WTC11 (cell line): ENCODE results near the gene MYO7B. TPM values are rescaled to one million over a fixed set of nuclear protein-coding genes. Genes with fewer than 3 reads are reported as not detected.

Experiments used
- ATAC-seq: fragments of 200-7000 bp; cut with Tn5 transposase; 2 replicates; pipeline ENCODE4 v1.10.0; 2021; ENCODE audit warnings: mild to moderate bottlenecking, moderate library complexity
- CTCF ChIA-PET: fragments of 300-600 bp; sonication (Branson Sonifier 250); formaldehyde crosslinking; loops from one replicate; lab custom pipeline; 2021; ENCODE audit warnings: antibody characterized with exemption; lab: Charles Lee
- POLR2A ChIA-PET: fragments of 350-600 bp; sonication (Branson Sonifier 250); formaldehyde crosslinking; loops from one replicate; lab custom pipeline; 2021; ENCODE audit warnings: antibody characterized with exemption; lab: Charles Lee
- DNase-seq: peaks from one replicate; pipeline ENCODE4 v3.0.0; 2021; ENCODE audit warnings: low spot score
- H3K27ac Mint-ChIP-seq: 2 replicates; pipeline ENCODE4 v1.8.0; 2021; ENCODE audit warnings: mixed read lengths
- H3K27me3 Mint-ChIP-seq: 2 replicates; pipeline ENCODE4 v1.8.0; 2021; ENCODE audit warnings: low read depth, mild to moderate bottlenecking, moderate library complexity, mixed read lengths
- H3K36me3 Mint-ChIP-seq: 2 replicates; pipeline ENCODE4 v1.8.0; 2021; ENCODE audit warnings: mixed read lengths
- H3K4me1 Mint-ChIP-seq: 2 replicates; pipeline ENCODE4 v1.8.0; 2022; ENCODE audit warnings: mixed read lengths
- H3K4me3 Mint-ChIP-seq: 2 replicates; pipeline ENCODE4 v1.8.0; 2021; ENCODE audit warnings: mild to moderate bottlenecking, moderate library complexity, mixed read lengths
- H3K9me3 Mint-ChIP-seq: 2 replicates; pipeline ENCODE4 v1.8.0; 2021; ENCODE audit warnings: mixed read lengths
- ATF3 ChIP-seq: sonication (generic); formaldehyde crosslinking; conservative IDR thresholded peaks from 2 replicates; pipeline ENCODE4 v1.8.1; 2022; ENCODE audit warnings: mild to moderate bottlenecking, missing genetic modification reagents
- E2F5 ChIP-seq: sonication (generic); formaldehyde crosslinking; IDR thresholded peaks from 2 replicates; pipeline ENCODE4 v1.8.1; 2022; ENCODE audit warnings: mild to moderate bottlenecking, moderate library complexity, missing genetic modification reagents
- ERG ChIP-seq: fragments of 250-450 bp; sonication (Bioruptor Pico); IDR thresholded peaks from 2 replicates; pipeline ENCODE4 v1.8.0; 2021; ENCODE audit warnings: mild to moderate bottlenecking
- FOXP4 ChIP-seq: sonication (generic); formaldehyde crosslinking; IDR thresholded peaks from 2 replicates; pipeline ENCODE4 v1.8.0; 2022; ENCODE audit warnings: mild to moderate bottlenecking, missing genetic modification reagents
- HMGA2 ChIP-seq: fragments of 250-450 bp; sonication (Bioruptor Pico); IDR thresholded peaks from 2 replicates; pipeline ENCODE4 v1.4.0; 2021; ENCODE audit warnings: mild to moderate bottlenecking, moderate library complexity
- MLX ChIP-seq: sonication (generic); formaldehyde crosslinking; IDR thresholded peaks from 2 replicates; pipeline ENCODE4 v1.8.1; 2023; ENCODE audit warnings: mild to moderate bottlenecking, missing genetic modification reagents, moderate library complexity
- OVOL2 ChIP-seq: fragments of 250-450 bp; sonication (Bioruptor Pico); IDR thresholded peaks from 2 replicates; pipeline ENCODE4 v1.9.0; 2021; ENCODE audit warnings: mild to moderate bottlenecking, borderline replicate concordance
- SMAD4 ChIP-seq: sonication (generic); formaldehyde crosslinking; IDR thresholded peaks from 2 replicates; pipeline ENCODE4 v1.8.0; 2022; ENCODE audit warnings: mild to moderate bottlenecking, missing genetic modification reagents
- TP53 ChIP-seq: sonication (generic); formaldehyde crosslinking; IDR thresholded peaks from 2 replicates; pipeline ENCODE4 v1.8.1; 2023; ENCODE audit warnings: mild to moderate bottlenecking, missing genetic modification reagents
- ZBTB21 ChIP-seq: sonication (generic); formaldehyde crosslinking; IDR thresholded peaks from 2 replicates; pipeline ENCODE4 v1.8.1; 2023; ENCODE audit warnings: mild to moderate bottlenecking, missing genetic modification reagents, borderline replicate concordance
- ZNF425 ChIP-seq: fragments of 250-450 bp; sonication (Bioruptor Pico); conservative IDR thresholded peaks from 2 replicates; pipeline ENCODE4 v1.9.0; 2021; ENCODE audit warnings: mild to moderate bottlenecking
- ZNF532 ChIP-seq: fragments of 250-450 bp; sonication (Bioruptor Pico); IDR thresholded peaks from 2 replicates; pipeline ENCODE4 v1.9.0; 2021; ENCODE audit warnings: mild to moderate bottlenecking, borderline replicate concordance
- total RNA-seq: library from RNA; stranded (reverse); gene quantifications from 3 replicates; pipeline ENCODE4 v1.2.3, GENCODE V29; 2021

MYO7B gene
- total RNA-seq, 1 experiment from 2014 or later, result not detected

GRCh38 chr2:127608061-127609030 is 72.9 kb downstream of the MYO7B start:
- CTCF ChIA-PET, result interaction anchor here (2.0 kb wide), 1 partner anchor 17 kb away, joined by 8 read pairs; no protein-coding TSS in a partner anchor

GRCh38 chr2:127609031-127609751 is 73.7 kb downstream of the MYO7B start:
- no peaks in the 10 kb centered on the region for H3K4me1 Mint-ChIP-seq
- no peaks in the 10 kb centered on the region for H3K27me3 Mint-ChIP-seq
- ATAC-seq, result no peak
- ChIA-PET CTCF (interaction anchor here (2.2 kb wide), 1 partner anchor 18 kb away, joined by 12 read pairs; no protein-coding TSS in a partner anchor), POLR2A (no interaction called here)
- DNase-seq, result no peak
- H3K27ac Mint-ChIP-seq, result no peak overlapping the region
- H3K9me3 Mint-ChIP-seq, result peaks cover 16% of the 10 kb centered on the region
- H3K36me3 Mint-ChIP-seq, result peaks cover 4% of the 10 kb centered on the region; the same call in 1 of the 2 replicates
- H3K4me3 Mint-ChIP-seq, result no peak overlapping the region
- TF ChIP-seq SMAD4 (CRISPR knock-in tag) (no peak), E2F5 (CRISPR knock-in tag) (no peak), OVOL2 (no peak), ERG (CRISPR knock-in tag) (no peak), TP53 (CRISPR knock-in tag) (no peak), ZNF425 (CRISPR knock-in tag) (no peak), MLX (CRISPR knock-in tag) (no peak)

More at GRCh38 chr2:127608061-127609030, 72.9 kb downstream of the MYO7B start:
- Mint-ChIP-seq H3K27ac (no peak overlapping the region), H3K4me1 (no peaks in the 10 kb centered on the region), H3K4me3 (no peak overlapping the region), H3K36me3 (peaks cover 3% of the 10 kb centered on the region; the same call in 1 of the 2 replicates), H3K9me3 (peaks cover 9% of the 10 kb centered on the region), H3K27me3 (no peaks in the 10 kb centered on the region)
- TF ChIP-seq ATF3 (no peak), ZBTB21 (CRISPR knock-in tag) (no peak), HMGA2 (CRISPR knock-in tag) (no peak), FOXP4 (no peak), ZNF532 (CRISPR knock-in tag) (no peak)
- POLR2A ChIA-PET, result no interaction called here
- ATAC-seq (no peak), DNase-seq (no peak)
